ENCODE data around the gene IFITM5. TPM values are rescaled to one million over a fixed set of nuclear protein-coding genes. Genes with fewer than 3 reads are reported as not detected.

Gene IFITM5
- total RNA-seq, 4 donors from 2014 or later, result not detected

DNA sequence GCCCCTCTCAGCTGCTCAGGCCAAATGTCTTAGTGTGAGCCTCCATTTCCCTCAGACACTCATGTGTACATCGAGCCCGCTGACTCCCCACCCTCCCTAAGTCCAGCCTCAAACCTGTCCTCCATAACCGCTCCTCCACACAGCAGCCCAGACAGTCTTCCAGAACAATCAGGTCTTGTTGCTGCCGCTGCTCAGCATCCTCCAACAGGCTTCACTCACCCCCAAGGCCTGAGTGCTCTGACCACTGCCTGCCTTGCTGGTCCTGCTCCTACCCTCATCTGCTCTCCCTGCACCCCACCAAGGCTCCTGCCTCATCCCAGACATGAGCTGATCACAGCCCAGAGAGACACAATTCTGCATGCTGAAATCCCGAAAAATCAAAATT, 45.4 kb downstream of the IFITM5 start:
- no peak for TF ChIP-seq CTCF (IDR thresholded peaks at IDR 0.05; ENCODE audit: low read depth)

GRCh38 chr11:253160-253885, 46.0 kb downstream of the IFITM5 start:
- TF ChIP-seq CTCF (IDR thresholded peaks at IDR 0.05; ENCODE audit: low read depth), result no peak

GRCh38 chr11:252666-253065, 46.7 kb downstream of the IFITM5 start:
- TF ChIP-seq CTCF (IDR thresholded peaks at IDR 0.05; ENCODE audit: low read depth), result no peak

DNA sequence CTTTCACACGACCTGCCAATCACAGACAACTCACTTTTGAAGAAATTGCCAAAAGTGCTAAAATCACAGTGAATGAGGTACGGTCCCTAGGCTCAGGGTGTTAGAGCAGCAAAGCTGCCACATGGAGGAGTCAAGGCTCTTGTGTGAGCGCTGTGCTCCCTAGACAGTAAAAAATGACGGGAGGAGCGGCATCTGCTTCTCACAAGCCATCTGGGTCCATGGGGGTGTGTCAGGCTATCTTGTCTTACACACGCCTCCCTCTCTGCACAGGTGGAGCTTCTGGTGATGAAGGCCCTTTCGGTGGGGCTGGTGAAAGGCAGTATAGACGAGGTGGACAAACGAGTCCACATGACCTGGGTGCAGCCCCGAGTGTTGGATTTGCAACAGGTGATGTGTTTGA, 47.8 kb downstream of the IFITM5 start:
- TF ChIP-seq CTCF (IDR thresholded peaks at IDR 0.05; ENCODE audit: low read depth), result no peak

- no peak for TF ChIP-seq CTCF (IDR thresholded peaks at IDR 0.05; ENCODE audit: low read depth)
Observed at GRCh38 chr11:250740-251299, 48.5 kb downstream of the IFITM5 start.

DNA sequence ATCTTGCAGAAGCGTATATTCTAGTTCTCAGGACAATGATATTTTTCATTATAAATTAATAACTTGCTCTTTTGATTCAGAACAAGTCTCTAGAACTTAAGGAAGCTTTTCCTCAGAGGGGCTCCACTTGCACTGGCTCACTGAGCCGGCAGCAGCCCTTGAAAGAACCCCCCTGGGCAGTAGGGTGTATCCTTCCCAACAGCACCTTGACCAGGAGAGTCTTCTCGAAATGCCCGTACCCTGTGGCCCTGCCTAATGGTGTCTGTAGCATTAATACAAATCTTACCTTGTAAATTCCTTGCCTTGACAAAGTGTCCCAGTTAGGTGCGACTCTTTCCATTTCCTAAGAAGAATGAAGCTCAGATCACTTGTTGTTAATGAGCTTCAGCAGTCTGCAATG, 49.1 kb downstream of the IFITM5 start:
- no peak for TF ChIP-seq CTCF (IDR thresholded peaks at IDR 0.05; ENCODE audit: low read depth)

GRCh38 chr11:249062-249461, 50.3 kb downstream of the IFITM5 start:
- TF ChIP-seq CTCF (IDR thresholded peaks at IDR 0.05; ENCODE audit: low read depth), result no peak

Small RNAs within 50 kb of the gene (small RNA-seq; reads per million reads assigned to genes)
- not detected for gene AC136475.6

Other genes with a start within 250 kb of the IFITM5 start
- not detected for gene SCGB1C1, start 106.4 kb downstream of the IFITM5 start, total RNA-seq
- gene BET1L, start 92.1 kb downstream of the IFITM5 start, total RNA-seq, result 10 to 100 TPM; 18.6 to 26.9 (median 23.2) TPM
- 100 to 1,000 TPM in 1 of 4 donors, 10 to 100 TPM in 3; 46.5 to 103 (median 67.1) TPM for gene RIC8A, start 91.8 kb downstream of the IFITM5 start, total RNA-seq
- gene SIRT3, start 63.2 kb downstream of the IFITM5 start, total RNA-seq, result 10 to 100 TPM in 3 of 4 donors, 1 to 10 TPM in 1; 8.1 to 48.0 (median 14.7) TPM
- gene PSMD13, start 62.5 kb downstream of the IFITM5 start, total RNA-seq, result 100 to 1,000 TPM in 2 of 4 donors, 10 to 100 TPM in 2; 57.8 to 118 (median 93.8) TPM
- gene NLRP6, start 21.1 kb downstream of the IFITM5 start, total RNA-seq, result 1 to 10 TPM in 1 of 4 donors, under 1 TPM in 2, not detected in 1; 0.19 to 1.9 (median 0.66) TPM
- 10 to 100 TPM in 3 of 4 donors, 1 to 10 TPM in 1; 3.8 to 26.9 (median 12.5) TPM for gene PGGHG, start 10.4 kb downstream of the IFITM5 start, total RNA-seq
- gene IFITM2, start 8.3 kb upstream of the IFITM5 start, total RNA-seq, result 100 to 1,000 TPM; 116 to 171 (median 144) TPM
- gene IFITM1, start 14.5 kb upstream of the IFITM5 start, total RNA-seq, result 100 to 1,000 TPM; 123 to 199 (median 149) TPM
- gene IFITM3, start 21.3 kb upstream of the IFITM5 start, total RNA-seq, result 100 to 1,000 TPM; 141 to 257 (median 163) TPM
- gene B4GALNT4, start 70.0 kb upstream of the IFITM5 start, total RNA-seq, result under 1 TPM in 1 of 4 donors, not detected in 3; 0.22 TPM
- 1 to 10 TPM in 2 of 4 donors, under 1 TPM in 2; 0.33 to 2.8 (median 1.3) TPM for gene PKP3, start 94.7 kb upstream of the IFITM5 start, total RNA-seq
- gene SIGIRR, start 115.5 kb upstream of the IFITM5 start, total RNA-seq, result 10 to 100 TPM; 18.3 to 43.4 (median 38.0) TPM
- gene ANO9, start 142.5 kb upstream of the IFITM5 start, total RNA-seq, result 1 to 10 TPM in 1 of 4 donors, under 1 TPM in 3; 0.44 to 1.5 (median 0.63) TPM
- gene PTDSS2, start 150.8 kb upstream of the IFITM5 start, total RNA-seq, result 10 to 100 TPM; 19.1 to 77.6 (median 26.2) TPM
- gene RNH1, start 207.7 kb upstream of the IFITM5 start, total RNA-seq, result 100 to 1,000 TPM; 108 to 290 (median 245) TPM
- 10 to 100 TPM; 33.7 to 53.3 (median 39.9) TPM for gene HRAS, start 236.1 kb upstream of the IFITM5 start, total RNA-seq
- under 1 TPM in 1 of 4 donors, not detected in 3; 0.38 TPM for gene LRRC56, start 238.0 kb upstream of the IFITM5 start, total RNA-seq